ENCODE measurements around the gene PRKCZ. TPM values are rescaled to one million over a fixed set of nuclear protein-coding genes. Genes with fewer than 3 reads are reported as not detected.

The PRKCZ gene
- total and polyA plus RNA-seq, 9 of the 15 experiments (the other 6 are each of a cell fraction or from before 2014, with no cell fraction given) = 0.07 to 3.1 (median 1.3) TPM

- TF ChIP-seq AFF4 (CRISPR knock-in tag; IDR thresholded peaks at IDR 0.05) = no peak
- TF ChIP-seq KLF13 (tag; IDR thresholded peaks at IDR 0.05; ENCODE audit: borderline replicate concordance, low read depth) = peak; percentile 56; the same call in 1 of the 2 replicates
- no peak for TF ChIP-seq TAF7 (tag; IDR thresholded peaks at IDR 0.05)
- no peak for TF ChIP-seq DLX4 (CRISPR knock-in tag; IDR thresholded peaks at IDR 0.05)
- TF ChIP-seq FOSL1 (tag; conservative IDR thresholded peaks at IDR 0.05) = no peak
- no peak for TF ChIP-seq TAF9B (IDR thresholded peaks at IDR 0.05; ENCODE audit: partially characterized antibody)
- TF ChIP-seq PATZ1 (CRISPR knock-in tag; IDR thresholded peaks at IDR 0.05; ENCODE audit: borderline replicate concordance) = no peak
- no peak for TF ChIP-seq STAT6 (CRISPR knock-in tag; IDR thresholded peaks at IDR 0.05)
- no peak for TF ChIP-seq TOE1 (IDR thresholded peaks at IDR 0.05; ENCODE audit: borderline replicate concordance)
- no peak for TF ChIP-seq TOE1 (CRISPR knock-in tag; IDR thresholded peaks at IDR 0.05; ENCODE audit: borderline replicate concordance, low read depth)
- no peak for TF ChIP-seq ZBTB9 (CRISPR knock-in tag; IDR thresholded peaks at IDR 0.05)
- no peak for TF ChIP-seq TCF3 (CRISPR knock-in tag; IDR thresholded peaks at IDR 0.05)
- no peak for TF ChIP-seq MIER1 (IDR thresholded peaks at IDR 0.05; ENCODE audit: low read depth)
- no peak for TF ChIP-seq BMI1 (IDR thresholded peaks at IDR 0.05; ENCODE audit: low read length)
- TF ChIP-seq ZNF263 (CRISPR knock-in tag; IDR thresholded peaks at IDR 0.05; ENCODE audit: borderline replicate concordance) = no peak
- TF ChIP-seq ZNF3 (CRISPR knock-in tag; IDR thresholded peaks at IDR 0.05) = no peak
- no peak for TF ChIP-seq NRF1 (conservative IDR thresholded peaks at IDR 0.05 in 1 of 2, IDR thresholded peaks at IDR 0.05 in 1 of 2)
Observed at GRCh38 chr1:2108213-2108876, 58.1 kb downstream of the PRKCZ start (continued).
